IMR-90 (cell line): ENCODE data around the gene ACSL1. TPM values are rescaled to one million over a fixed set of nuclear protein-coding genes. Genes with fewer than 3 reads are reported as not detected.

Source experiments
- ATAC-seq: fragments of 200-7000 bp; cut with Tn5 transposase; 2 replicates; pipeline ENCODE4 v1.9.1; 2020; ENCODE audit warnings: low read depth, mild to moderate bottlenecking, moderate library complexity
- BruUV-seq: library from RNA; stranded (reverse); fragments of 400-500 nt; replicated peaks from 2 replicates; lab custom pipeline; 2021; lab: Mats Ljungman, UMichigan
- CTCF ChIA-PET: fragments of 300-600 bp; formaldehyde crosslinking; extraction: SDS; loops from one replicate; lab custom pipeline; 2021; ENCODE audit warnings: antibody characterized with exemption; lab: Yijun Ruan, JAX
- POLR2A ChIA-PET: fragments of 300-600 bp; sonication (Branson Sonifier 250); formaldehyde crosslinking; loops from one replicate; lab custom pipeline; 2022; ENCODE audit warnings: antibody characterized with exemption; ENCODE audit not compliant: unreplicated experiment; lab: Charles Lee
- DNase-seq: peaks from one replicate; pipeline ENCODE4 v3.0.0; 2013
- H2AFZ ChIP-seq: replicated peaks from 2 replicates; pipeline ENCODE3; 2013; ENCODE audit warnings: low read length, mild to moderate bottlenecking; ENCODE audit not compliant: poor library complexity
- H2AK5ac ChIP-seq: 2 replicates; pipeline ENCODE4 v1.6.1; 2013; ENCODE audit warnings: low read depth, low read length, inconsistent platforms
- H2AK9ac ChIP-seq: replicated peaks from 2 replicates; pipeline ENCODE3; 2013; ENCODE audit warnings: mild to moderate bottlenecking, low read depth, low read length, moderate library complexity; ENCODE audit not compliant: poor library complexity
- H2BK120ac ChIP-seq: 2 replicates; pipeline ENCODE4 v1.6.1; 2013; ENCODE audit warnings: low read depth, low read length, inconsistent platforms
- H2BK15ac ChIP-seq: 3 replicates; pipeline ENCODE4 v1.6.1; 2013; ENCODE audit warnings: low read depth, low read length, inconsistent platforms
- H2BK20ac ChIP-seq: 2 replicates; pipeline ENCODE4 v1.6.1; 2013; ENCODE audit warnings: low read depth, mild to moderate bottlenecking, inconsistent platforms, low read length, moderate library complexity
- H2BK5ac ChIP-seq: 2 replicates; pipeline ENCODE4 v1.6.1; 2013; ENCODE audit warnings: mild to moderate bottlenecking, low read depth, low read length, inconsistent platforms; ENCODE audit not compliant: poor library complexity, severe bottlenecking
- H3K14ac ChIP-seq: replicated peaks from 2 replicates; pipeline ENCODE4 v1.6.1; 2013; ENCODE audit warnings: low read depth, low read length, inconsistent platforms
- H3K18ac ChIP-seq: 2 replicates; pipeline ENCODE4 v1.6.1; 2013; ENCODE audit warnings: low read depth, low read length, control low read depth
- H3K23ac ChIP-seq: 2 replicates; pipeline ENCODE4 v1.6.1; 2013; ENCODE audit warnings: low read depth, low read length, inconsistent platforms
- H3K27ac ChIP-seq: 2 replicates; pipeline ENCODE4 v1.5.1; 2013; ENCODE audit warnings: mild to moderate bottlenecking, control low read depth, low read length; ENCODE audit not compliant: insufficient read depth
- H3K27me3 ChIP-seq: 2 replicates; pipeline ENCODE4 v1.6.1; 2013; ENCODE audit warnings: low read length; ENCODE audit not compliant: control insufficient read depth, insufficient read depth
- H3K36me3 ChIP-seq: 2 replicates; pipeline ENCODE4 v1.6.1; 2013; ENCODE audit warnings: low read length, mixed read lengths; ENCODE audit not compliant: control insufficient read depth, insufficient read depth
- H3K4ac ChIP-seq: 2 replicates; pipeline ENCODE4 v1.6.1; 2013; ENCODE audit warnings: low read depth, low read length, inconsistent platforms
- H3K4me1 ChIP-seq: 2 replicates; pipeline ENCODE4 v1.6.1; 2013; ENCODE audit warnings: low read length, mixed read lengths; ENCODE audit not compliant: control insufficient read depth, insufficient read depth
- H3K4me2 ChIP-seq: 2 replicates; pipeline ENCODE4 v1.6.1; 2013; ENCODE audit warnings: low read depth, mild to moderate bottlenecking, control low read depth, low read length, moderate library complexity
- H3K4me3 ChIP-seq: 2 replicates; pipeline ENCODE4 v1.5.1; 2013; ENCODE audit warnings: low read depth, mild to moderate bottlenecking, control low read depth, low read length, moderate library complexity; ENCODE audit not compliant: insufficient read depth
- H3K56ac ChIP-seq: 2 replicates; pipeline ENCODE4 v1.6.1; 2013; ENCODE audit warnings: low read length, inconsistent platforms; ENCODE audit not compliant: insufficient read depth; ENCODE audit errors: extremely low read depth
- H3K79me1 ChIP-seq, 2 experiments: 2 replicates each; pipeline ENCODE4 v1.6.1; 2013; ENCODE audit warnings: low read length in 2 of 2, inconsistent platforms in 1 of 2, low read depth in 1 of 2
- H3K9ac ChIP-seq: 2 replicates; pipeline ENCODE4 v1.6.1; 2013; ENCODE audit warnings: low read depth, low read length, control low read depth
- H3K9me1 ChIP-seq: 2 replicates; pipeline ENCODE4 v1.6.1; 2013; ENCODE audit warnings: low read length, inconsistent platforms; ENCODE audit not compliant: insufficient read depth
- H3K9me3 ChIP-seq: 2 replicates; pipeline ENCODE4 v1.6.1; 2013; ENCODE audit warnings: low read length; ENCODE audit not compliant: control insufficient read depth, insufficient read depth
- H4K20me1 ChIP-seq: 2 replicates; pipeline ENCODE4 v1.6.1; 2013; ENCODE audit warnings: low read length, inconsistent platforms; ENCODE audit not compliant: insufficient read depth
- H4K5ac ChIP-seq: 2 replicates; pipeline ENCODE4 v1.6.1; 2013; ENCODE audit warnings: mild to moderate bottlenecking, low read depth, low read length, control low read depth
- H4K8ac ChIP-seq, 2 experiments: 2 replicates each; pipeline ENCODE4 v1.6.1; 2013; ENCODE audit warnings: low read depth in 2 of 2, low read length in 2 of 2, control low read depth in 1 of 2, inconsistent platforms in 1 of 2
- H4K91ac ChIP-seq: 2 replicates; pipeline ENCODE4 v1.6.1; 2013; ENCODE audit warnings: low read depth, low read length, inconsistent platforms; ENCODE audit not compliant: insufficient read depth
- BHLHE40 ChIP-seq: fragments of 150-350 bp; IDR thresholded peaks from 2 replicates; pipeline ENCODE4 v1.6.1; 2016; ENCODE audit warnings: mild to moderate bottlenecking, low read depth, low read length
- CEBPB ChIP-seq: IDR thresholded peaks from 2 replicates; pipeline ENCODE4 v1.6.1; 2012; ENCODE audit warnings: low read depth, low read length, improper control_type of control experiment
- CHD1 ChIP-seq: IDR thresholded peaks from 2 replicates; pipeline ENCODE4 v1.6.1; 2012; ENCODE audit warnings: low read depth, low read length, improper control_type of control experiment
- FOS ChIP-seq: fragments of 150-350 bp; IDR thresholded peaks from 2 replicates; pipeline ENCODE4 v1.6.1; 2016; ENCODE audit warnings: low read depth, low read length
- MAFK ChIP-seq: IDR thresholded peaks from 2 replicates; pipeline ENCODE4 v1.6.1; 2012; ENCODE audit warnings: low read depth, low read length, improper control_type of control experiment
- MAZ ChIP-seq: IDR thresholded peaks from 2 replicates; pipeline ENCODE4 v1.6.1; 2012; ENCODE audit warnings: low read depth, mild to moderate bottlenecking, low read length, improper control_type of control experiment, moderate library complexity, borderline replicate concordance
- MXI1 ChIP-seq: IDR thresholded peaks from 2 replicates; pipeline ENCODE4 v1.6.1; 2012; ENCODE audit warnings: low read depth, mild to moderate bottlenecking, low read length, moderate library complexity, borderline replicate concordance
- NFE2L2 ChIP-seq: fragments of 150-350 bp; IDR thresholded peaks from 2 replicates; pipeline ENCODE4 v1.6.1; 2016; ENCODE audit warnings: low read depth, mild to moderate bottlenecking, low read length
- POLR2A ChIP-seq: IDR thresholded peaks from 2 replicates; pipeline ENCODE4 v1.6.1; 2012; ENCODE audit warnings: mild to moderate bottlenecking, low read depth, low read length
- RAD21 ChIP-seq: IDR thresholded peaks from 2 replicates; pipeline ENCODE4 v1.6.1; 2012; ENCODE audit warnings: low read length, improper control_type of control experiment
- RCOR1 ChIP-seq: IDR thresholded peaks from 2 replicates; pipeline ENCODE4 v1.6.1; 2012; ENCODE audit warnings: mild to moderate bottlenecking, low read length, improper control_type of control experiment; ENCODE audit not compliant: insufficient replicate concordance
- RFX5 ChIP-seq: IDR thresholded peaks from 2 replicates; pipeline ENCODE4 v1.8.0; 2012; ENCODE audit warnings: low read depth, mild to moderate bottlenecking, low read length, moderate library complexity
- SMC3 ChIP-seq: fragments of 150-350 bp; IDR thresholded peaks from 2 replicates; pipeline ENCODE4 v1.6.1; 2016; ENCODE audit warnings: low read depth, mild to moderate bottlenecking, antibody characterized with exemption, low read length, moderate library complexity
- WGBS, 2 experiments: methylation state at CpG; one replicate each; pipeline versions ENCODE4 v1.1.5 to v1.1.7; 2013; ENCODE audit warnings: missing lambda C conversion rate in 2 of 2; ENCODE audit not compliant: insufficient read length in 1 of 2; ENCODE audit errors: extremely low coverage in 2 of 2; 5-methylcytosine and 5-hydroxymethylcytosine counted together
- dilution Hi-C: fragments of 300-500 bp; cut with HindIII; formaldehyde crosslinking; loops from one replicate; pipeline ENCODE4 v1.14.3; 2018; ENCODE audit warnings: low sequenced_read_pairs; ENCODE audit not compliant: unreplicated experiment
- in situ Hi-C: fragments of 300-500 bp; cut with MboI; formaldehyde crosslinking; loops from 3 replicates; pipeline ENCODE4 v1.14.3; 2019; ENCODE audit warnings: low sequenced_read_pairs, inconsistent platforms, mixed read lengths
- intact Hi-C: fragments of 100-400 bp; cut with micrococcal nuclease; formaldehyde crosslinking; loops from 2 replicates; pipeline ENCODE4 v1.10.0; 2022
- polyA plus RNA-seq, 3 experiments: library from polyadenylated mRNA; depleted of rRNA; stranded (reverse); fragments of >200 nt; gene quantifications; 2 replicates each; pipeline ENCODE4 v1.2.3, GENCODE V29; 2012; ENCODE audit warnings: low replicate concordance in 1 of 3
- total RNA-seq: library from RNA; depleted of rRNA; stranded (reverse); fragments of >200 nt; gene quantifications from 2 replicates; pipeline ENCODE4 v1.2.3, GENCODE V29; 2012
- TF ChIP-seq, protein P1 (sequence below): conservative IDR thresholded peaks from 2 replicates; pipeline ENCODE4 v1.5.1; 2012; ENCODE audit warnings: mild to moderate bottlenecking, low read depth, low read length, improper control_type of control experiment
- TF ChIP-seq, protein P2 (sequence below): fragments of 150-350 bp; IDR thresholded peaks from 2 replicates; pipeline ENCODE4 v1.6.1; 2017; ENCODE audit warnings: mild to moderate bottlenecking, antibody characterized with exemption, low read length, low read depth
- TF ChIP-seq, protein P3 (sequence below): fragments of 150-350 bp; IDR thresholded peaks from 2 replicates; pipeline ENCODE4 v1.6.1; 2016; ENCODE audit warnings: low read depth, mild to moderate bottlenecking, low read length, moderate library complexity, borderline replicate concordance

The ACSL1 gene
- total and polyA plus RNA-seq, 2 of the 4 experiments (the other 2 are of a cell fraction): 14.4 to 26.0 TPM

DNA sequence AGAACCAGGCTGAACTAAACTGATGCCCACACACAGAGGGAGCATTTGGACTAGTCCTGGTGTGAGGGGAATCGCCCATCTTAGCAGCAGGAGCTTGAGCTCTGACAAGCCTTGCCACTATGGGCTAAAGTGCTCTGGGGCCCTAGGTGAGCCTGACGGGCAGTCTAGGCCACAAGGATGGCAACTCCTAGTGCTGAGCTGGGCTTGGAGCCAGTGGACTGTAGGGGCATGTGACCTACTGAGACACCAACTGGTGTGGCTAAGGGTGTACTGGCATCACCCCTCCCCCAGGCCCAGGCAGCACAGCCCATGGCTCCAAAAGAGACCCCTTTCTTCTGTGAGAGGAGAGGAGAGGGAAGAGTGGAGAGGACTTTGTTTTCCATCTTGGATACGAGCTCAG, 106.4 kb downstream of the ACSL1 start:
- H3K4me1 ChIP-seq: no peaks in the 10 kb centered on the region; the same call in 1 of the 2 replicates
- H2AK9ac ChIP-seq: peak overlapping the region; percentile 85
- WGBS, 2 experiments: 100% methylated on average over 1 of the region's 3 CpGs; no CpG with 5 or more reads in 1 of the 2 experiments
- H3K4ac ChIP-seq: no peak overlapping the region
- POLR2A ChIA-PET: no interaction called here
- H2AK5ac ChIP-seq: no peak overlapping the region
- no TSS peak for BruUV-seq
- no peak for DNase-seq
- no peak overlapping the region for H3K56ac ChIP-seq
- no peak overlapping the region for H4K91ac ChIP-seq
- H3K9me1 ChIP-seq: peaks cover 4% of the 10 kb centered on the region; the same call in 1 of the 2 replicates
- H4K20me1 ChIP-seq: no peaks in the 10 kb centered on the region
- no peak overlapping the region for H4K5ac ChIP-seq
- H3K18ac ChIP-seq: no peak overlapping the region
- no peak overlapping the region for H2BK20ac ChIP-seq
- H3K27ac ChIP-seq: no peak overlapping the region
- H3K36me3 ChIP-seq: no peaks in the 10 kb centered on the region; the same call in 1 of the 2 replicates
- no peak overlapping the region for H2AFZ ChIP-seq
- no peaks in the 10 kb centered on the region for H3K9me3 ChIP-seq
- H2BK5ac ChIP-seq: no peak overlapping the region
- no peaks in the 10 kb centered on the region for H3K27me3 ChIP-seq
- H4K8ac ChIP-seq: no peak overlapping the region; a peak in 1 of 4 replicates
- H3K4me3 ChIP-seq: no peak overlapping the region
- H3K14ac ChIP-seq: no peak overlapping the region
- CTCF ChIA-PET: interaction anchor here (0.5 kb wide), 1 partner anchor 145 kb away, joined by 4 read pairs; no protein-coding TSS in a partner anchor
- H3K4me2 ChIP-seq: no peak overlapping the region
- no peak overlapping the region for H3K9ac ChIP-seq
- H2BK15ac ChIP-seq: no peak overlapping the region
- no peak overlapping the region for H2BK120ac ChIP-seq
- TF ChIP-seq MXI1 (no peak), MAZ (no peak), BHLHE40 (no peak), RFX5 (no peak), FOS (no peak), CEBPB (no peak), POLR2A (no peak), RCOR1 (no peak), RAD21 (no peak), CHD1 (no peak), SMC3 (no peak), MAFK (no peak), NFE2L2 (no peak)
- TF ChIP-seq, protein P1, sequence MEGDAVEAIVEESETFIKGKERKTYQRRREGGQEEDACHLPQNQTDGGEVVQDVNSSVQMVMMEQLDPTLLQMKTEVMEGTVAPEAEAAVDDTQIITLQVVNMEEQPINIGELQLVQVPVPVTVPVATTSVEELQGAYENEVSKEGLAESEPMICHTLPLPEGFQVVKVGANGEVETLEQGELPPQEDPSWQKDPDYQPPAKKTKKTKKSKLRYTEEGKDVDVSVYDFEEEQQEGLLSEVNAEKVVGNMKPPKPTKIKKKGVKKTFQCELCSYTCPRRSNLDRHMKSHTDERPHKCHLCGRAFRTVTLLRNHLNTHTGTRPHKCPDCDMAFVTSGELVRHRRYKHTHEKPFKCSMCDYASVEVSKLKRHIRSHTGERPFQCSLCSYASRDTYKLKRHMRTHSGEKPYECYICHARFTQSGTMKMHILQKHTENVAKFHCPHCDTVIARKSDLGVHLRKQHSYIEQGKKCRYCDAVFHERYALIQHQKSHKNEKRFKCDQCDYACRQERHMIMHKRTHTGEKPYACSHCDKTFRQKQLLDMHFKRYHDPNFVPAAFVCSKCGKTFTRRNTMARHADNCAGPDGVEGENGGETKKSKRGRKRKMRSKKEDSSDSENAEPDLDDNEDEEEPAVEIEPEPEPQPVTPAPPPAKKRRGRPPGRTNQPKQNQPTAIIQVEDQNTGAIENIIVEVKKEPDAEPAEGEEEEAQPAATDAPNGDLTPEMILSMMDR: no peak
- TF ChIP-seq, protein P2, sequence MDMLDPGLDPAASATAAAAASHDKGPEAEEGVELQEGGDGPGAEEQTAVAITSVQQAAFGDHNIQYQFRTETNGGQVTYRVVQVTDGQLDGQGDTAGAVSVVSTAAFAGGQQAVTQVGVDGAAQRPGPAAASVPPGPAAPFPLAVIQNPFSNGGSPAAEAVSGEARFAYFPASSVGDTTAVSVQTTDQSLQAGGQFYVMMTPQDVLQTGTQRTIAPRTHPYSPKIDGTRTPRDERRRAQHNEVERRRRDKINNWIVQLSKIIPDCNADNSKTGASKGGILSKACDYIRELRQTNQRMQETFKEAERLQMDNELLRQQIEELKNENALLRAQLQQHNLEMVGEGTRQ: no peak
- TF ChIP-seq, protein P3, sequence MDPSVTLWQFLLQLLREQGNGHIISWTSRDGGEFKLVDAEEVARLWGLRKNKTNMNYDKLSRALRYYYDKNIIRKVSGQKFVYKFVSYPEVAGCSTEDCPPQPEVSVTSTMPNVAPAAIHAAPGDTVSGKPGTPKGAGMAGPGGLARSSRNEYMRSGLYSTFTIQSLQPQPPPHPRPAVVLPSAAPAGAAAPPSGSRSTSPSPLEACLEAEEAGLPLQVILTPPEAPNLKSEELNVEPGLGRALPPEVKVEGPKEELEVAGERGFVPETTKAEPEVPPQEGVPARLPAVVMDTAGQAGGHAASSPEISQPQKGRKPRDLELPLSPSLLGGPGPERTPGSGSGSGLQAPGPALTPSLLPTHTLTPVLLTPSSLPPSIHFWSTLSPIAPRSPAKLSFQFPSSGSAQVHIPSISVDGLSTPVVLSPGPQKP: no peak
- H3K79me1 ChIP-seq: peaks cover 5 to 9% of the 10 kb centered on the region in 2 experiments; a peak in 3 of 4 replicates
- dilution Hi-C loops (no loop called here), in situ Hi-C loops (no loop called here), intact Hi-C loops (no loop called here)
- H3K23ac ChIP-seq: no peak overlapping the region
- no peak for ATAC-seq
